ENCODE results near the gene CCDC77. TPM values are rescaled to one million over a fixed set of nuclear protein-coding genes. Genes with fewer than 3 reads are reported as not detected.
A peak's percentile ranks its signal among the peaks of the same experiment; 100 is the strongest.

Gene CCDC77
- total RNA-seq, 1 experiment from 2014 or later: 21.9 TPM

DNA sequence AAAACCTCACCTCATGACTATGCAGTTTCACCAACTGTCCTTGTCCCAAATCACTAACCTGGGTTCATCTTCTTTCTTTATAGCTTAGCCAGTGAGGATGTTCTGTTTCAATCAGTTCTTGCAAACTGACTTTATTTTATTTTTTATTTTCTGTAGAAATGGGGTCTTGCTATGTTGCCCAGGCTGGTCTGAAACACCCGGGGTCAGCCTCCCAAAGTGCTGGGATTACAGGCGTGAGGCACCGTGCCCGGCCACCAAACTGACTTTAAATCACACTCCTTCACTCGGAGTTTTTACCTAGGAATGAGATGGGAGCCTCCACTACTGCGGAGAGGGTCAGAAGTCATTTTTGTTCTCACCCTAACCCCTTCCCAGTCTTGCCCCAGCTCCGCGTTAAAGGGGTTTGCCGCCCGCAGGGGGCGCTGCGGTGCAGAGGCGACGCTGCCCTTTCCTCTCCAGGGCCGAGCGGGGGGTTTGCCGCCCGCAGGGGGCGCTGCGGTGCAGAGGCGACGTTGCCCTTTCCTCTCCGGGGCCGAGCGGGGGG lies 51.3 kb downstream of the CCDC77 start:
- Histone ChIP-seq H3K27me3 (ENCODE audit: insufficient read depth, low read length) (no peaks in the 10 kb centered on the region), H2BK5ac (ENCODE audit: insufficient read length, low read length) (no peak overlapping the region), H4K8ac (replicated peaks; ENCODE audit: insufficient read length, low read depth, low read length) (no peak overlapping the region), H2AFZ (ENCODE audit: low read length) (no peak overlapping the region), H3K23ac (ENCODE audit: insufficient read length, low read depth, low read length) (no peak overlapping the region), H2BK15ac (ENCODE audit: low read depth, low read length) (no peak overlapping the region), H3K9ac (ENCODE audit: extremely low read depth, insufficient read length, low read length) (no peak overlapping the region), H3K56ac (ENCODE audit: insufficient read length, low read depth, low read length) (no peak overlapping the region), H3K18ac (ENCODE audit: insufficient read length, low read depth, low read length) (no peak overlapping the region), H4K91ac (ENCODE audit: insufficient read length, low read depth, low read length) (no peak overlapping the region), H2BK20ac (ENCODE audit: low read depth, low read length, poor library complexity, severe bottlenecking) (no peak overlapping the region), H4K20me1 (ENCODE audit: control insufficient read depth, insufficient read depth, insufficient read length) (no peaks in the 10 kb centered on the region), H3K4ac (ENCODE audit: low read depth, low read length) (no peak overlapping the region), H2AK5ac (ENCODE audit: insufficient read length, low read length) (no peak overlapping the region), H2BK12ac (ENCODE audit: insufficient read length, low read depth, low read length) (no peak overlapping the region), H3K14ac (ENCODE audit: insufficient read depth, low read length) (no peak overlapping the region), H4K5ac (ENCODE audit: insufficient read length, low read depth, low read length) (no peak overlapping the region), H3K23me2 (ENCODE audit: insufficient read length, low read depth, low read length, poor library complexity, severe bottlenecking) (no peaks in the 10 kb centered on the region), H3K4me1 (ENCODE audit: insufficient read depth, low read length) (no peaks in the 10 kb centered on the region), H2BK120ac (ENCODE audit: low read depth, low read length, poor library complexity, severe bottlenecking) (no peak overlapping the region), H3K9me3 (ENCODE audit: control insufficient read depth, low read depth, low read length) (no peaks in the 10 kb centered on the region), H3K79me1 (ENCODE audit: insufficient read depth, low read depth, low read length, poor library complexity, severe bottlenecking) (no peaks in the 10 kb centered on the region), H3K79me2 (ENCODE audit: insufficient read depth, low read length) (no peaks in the 10 kb centered on the region), H3K4me2 (ENCODE audit: insufficient read depth, insufficient read length, low read length) (no peak overlapping the region), H3K27ac (ENCODE audit: insufficient read length, low read depth, low read length) (no peak overlapping the region), H3T11ph (ENCODE audit: low read length) (no peak overlapping the region)
- peaks cover 13 to 33% of the 10 kb centered on the region in 2 experiments for H3K9me3 Mint-ChIP-seq
- TF ChIP-seq, protein P1, sequence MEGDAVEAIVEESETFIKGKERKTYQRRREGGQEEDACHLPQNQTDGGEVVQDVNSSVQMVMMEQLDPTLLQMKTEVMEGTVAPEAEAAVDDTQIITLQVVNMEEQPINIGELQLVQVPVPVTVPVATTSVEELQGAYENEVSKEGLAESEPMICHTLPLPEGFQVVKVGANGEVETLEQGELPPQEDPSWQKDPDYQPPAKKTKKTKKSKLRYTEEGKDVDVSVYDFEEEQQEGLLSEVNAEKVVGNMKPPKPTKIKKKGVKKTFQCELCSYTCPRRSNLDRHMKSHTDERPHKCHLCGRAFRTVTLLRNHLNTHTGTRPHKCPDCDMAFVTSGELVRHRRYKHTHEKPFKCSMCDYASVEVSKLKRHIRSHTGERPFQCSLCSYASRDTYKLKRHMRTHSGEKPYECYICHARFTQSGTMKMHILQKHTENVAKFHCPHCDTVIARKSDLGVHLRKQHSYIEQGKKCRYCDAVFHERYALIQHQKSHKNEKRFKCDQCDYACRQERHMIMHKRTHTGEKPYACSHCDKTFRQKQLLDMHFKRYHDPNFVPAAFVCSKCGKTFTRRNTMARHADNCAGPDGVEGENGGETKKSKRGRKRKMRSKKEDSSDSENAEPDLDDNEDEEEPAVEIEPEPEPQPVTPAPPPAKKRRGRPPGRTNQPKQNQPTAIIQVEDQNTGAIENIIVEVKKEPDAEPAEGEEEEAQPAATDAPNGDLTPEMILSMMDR (conservative IDR thresholded peaks at IDR 0.05): no peak
- WGBS (ENCODE audit: extremely low coverage, insufficient read length, low lambda C conversion rate): no CpG with 5 or more reads among the region's 25 CpGs
- H3K4me3 Mint-ChIP-seq: no peak overlapping the region; a peak in 1 of 5 replicates
- no peak overlapping the region for H3K27ac Mint-ChIP-seq
- peaks cover 14% of the 10 kb centered on the region for H3K27me3 Mint-ChIP-seq (ENCODE audit: low read depth)
- peaks cover 5 to 7% of the 10 kb centered on the region in 2 experiments for H3K4me1 Mint-ChIP-seq
- DNase-seq: peak; percentile 20
- peaks cover 10 to 23% (median 11%) of the 10 kb centered on the region in 3 experiments for H3K36me3 Mint-ChIP-seq (ENCODE audit: insufficient read depth in 1 of 3, low read depth in 3 of 3)

All from H9 (cell line).